GM18505 (cell line): Measurements from ENCODE around the gene SLC9A9.
"Not testable (repeated sequence)": the region's sequence is repeated elsewhere in the genome, so short reads cannot be mapped to it uniquely, and the experiment has no call there.

Experiments used
- ATAC-seq: cut with Tn5 transposase; IDR thresholded peaks from one replicate; pipeline ENCODE4 v1.9.1; 2021; ENCODE audit not compliant: unreplicated experiment
- POLR2A ChIP-seq: IDR thresholded peaks from 4 replicates; pipeline ENCODE4 v1.6.1; 2011; ENCODE audit warnings: borderline replicate concordance; ENCODE audit not compliant: insufficient read depth, insufficient read length; ENCODE audit errors: extremely low read depth

Gene SLC9A9

DNA sequence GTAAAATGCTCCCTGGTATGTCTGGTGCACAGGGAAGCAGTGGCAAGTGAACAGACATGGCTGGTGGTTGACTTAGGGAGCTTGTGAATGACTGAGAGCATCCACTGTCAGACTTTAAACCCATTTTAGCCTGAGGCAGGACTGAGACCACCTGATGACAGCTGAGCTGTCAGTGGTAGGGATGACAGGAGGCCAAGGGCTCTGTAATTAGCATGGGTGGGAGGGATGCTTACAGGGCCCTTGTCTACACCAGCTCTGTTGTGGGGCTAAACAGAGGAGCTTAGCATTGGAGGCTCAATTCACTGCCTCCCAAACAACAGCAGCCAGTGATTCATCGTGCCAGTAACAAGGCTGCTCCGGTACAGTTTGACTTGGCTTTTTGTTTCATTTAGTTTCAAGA, 559.3 kb downstream of the SLC9A9 start:
- ATAC-seq, result no peak
- TF ChIP-seq POLR2A, result no peak

DNA sequence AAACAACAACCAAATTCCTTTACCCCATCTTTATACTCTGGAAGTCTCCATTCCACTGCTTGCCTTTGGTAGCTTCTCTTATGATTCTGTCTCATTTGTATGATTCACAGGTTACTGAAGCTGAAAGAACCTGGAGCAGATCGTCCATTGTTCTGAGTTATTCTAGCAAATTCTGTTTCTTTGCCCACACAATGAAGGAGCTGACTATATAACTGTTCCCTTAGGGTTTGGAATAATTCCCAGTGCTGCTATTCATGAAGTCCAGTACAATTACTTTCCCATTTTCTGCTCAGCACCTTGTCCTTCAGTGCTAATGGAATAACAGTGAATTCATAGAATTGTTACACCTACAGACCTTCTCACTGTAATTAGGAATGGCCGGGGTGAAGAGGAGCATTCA, 560.9 kb downstream of the SLC9A9 start:
- TF ChIP-seq POLR2A, result no peak
- ATAC-seq, result no peak

DNA sequence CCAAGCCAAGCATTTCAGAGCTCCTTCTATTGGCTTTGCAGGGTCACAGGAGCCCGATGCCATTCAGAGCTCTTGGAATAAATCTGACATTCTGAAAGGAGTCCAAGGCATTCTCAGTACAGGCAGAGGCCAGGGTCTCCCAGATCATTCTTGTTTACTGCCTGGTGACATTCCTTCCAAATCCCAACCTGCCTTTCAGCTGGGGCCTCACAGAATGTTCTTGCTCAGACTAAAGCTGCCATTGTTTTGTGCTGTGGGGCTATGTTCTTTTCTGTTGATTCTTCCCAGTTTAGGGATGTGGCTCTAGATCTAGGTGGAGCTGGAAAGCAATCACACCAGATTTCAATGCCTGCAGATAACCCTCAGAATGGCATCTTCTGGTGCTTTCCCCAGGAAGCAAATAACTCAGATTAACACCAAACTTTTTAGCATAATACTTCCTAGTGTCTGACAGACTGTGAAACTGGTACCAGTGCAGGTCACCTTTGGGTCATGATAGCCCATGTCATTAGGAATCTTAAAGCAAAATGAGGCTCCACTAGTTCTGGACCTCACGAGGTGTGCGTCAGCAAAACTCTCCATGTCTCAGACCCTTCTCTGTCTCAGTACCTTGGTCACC, 561.8 kb downstream of the SLC9A9 start:
- TF ChIP-seq POLR2A, result no peak
- no peak for ATAC-seq

DNA sequence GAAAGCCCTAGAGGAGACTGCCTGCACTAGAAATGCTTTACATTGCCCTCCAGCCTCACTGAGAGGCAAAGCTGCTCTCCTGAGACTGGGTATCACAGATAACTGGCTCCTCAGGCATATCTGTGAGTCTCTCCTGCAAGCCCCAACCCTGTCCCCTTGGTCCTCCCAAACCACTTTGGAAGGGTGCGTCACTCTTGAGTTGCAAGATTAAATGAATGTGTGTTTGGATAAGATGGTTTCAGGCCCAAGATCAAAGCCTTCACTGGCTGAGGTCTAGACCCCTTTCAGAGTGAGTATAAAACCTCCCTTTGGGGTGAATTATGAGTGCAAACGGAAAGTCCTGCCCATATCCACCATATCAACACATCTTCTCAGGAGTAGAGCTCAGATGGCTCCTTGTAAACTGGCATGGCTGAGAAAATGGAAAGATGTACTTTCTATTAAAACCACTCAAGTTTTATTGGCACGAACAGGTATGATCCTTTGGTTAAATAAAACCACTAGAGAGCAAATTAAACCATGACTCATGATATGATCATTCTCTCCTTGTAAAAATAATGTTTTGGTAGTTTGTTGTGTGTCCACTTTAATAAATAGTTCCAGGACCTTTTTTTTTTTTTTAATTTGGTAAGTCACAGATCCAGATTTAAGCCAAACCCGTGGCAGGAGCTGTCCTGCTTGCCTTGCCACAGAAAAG, 564.7 kb downstream of the SLC9A9 start:
- TF ChIP-seq POLR2A, result no peak
- no peak for ATAC-seq

DNA sequence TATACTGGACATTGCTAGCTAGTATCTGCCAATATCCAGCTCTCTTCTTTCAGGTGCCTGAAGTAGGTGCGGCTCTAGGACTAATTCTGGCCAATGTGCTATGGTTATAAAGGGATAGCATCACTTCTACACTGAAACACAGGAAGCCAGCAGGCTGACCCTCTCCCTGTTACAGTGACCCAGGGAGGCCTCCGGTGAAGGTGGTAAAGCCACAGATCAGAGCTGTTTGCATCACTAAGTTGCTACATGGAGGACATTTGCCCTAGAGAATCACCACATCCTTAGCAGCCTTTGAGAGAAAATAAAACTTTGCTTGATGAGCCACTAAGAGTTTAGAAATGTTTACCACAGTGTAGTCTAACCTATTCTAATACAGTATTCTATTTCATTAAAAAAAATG, 567.3 kb downstream of the SLC9A9 start:
- ATAC-seq, result no peak
- TF ChIP-seq POLR2A, result no peak

DNA sequence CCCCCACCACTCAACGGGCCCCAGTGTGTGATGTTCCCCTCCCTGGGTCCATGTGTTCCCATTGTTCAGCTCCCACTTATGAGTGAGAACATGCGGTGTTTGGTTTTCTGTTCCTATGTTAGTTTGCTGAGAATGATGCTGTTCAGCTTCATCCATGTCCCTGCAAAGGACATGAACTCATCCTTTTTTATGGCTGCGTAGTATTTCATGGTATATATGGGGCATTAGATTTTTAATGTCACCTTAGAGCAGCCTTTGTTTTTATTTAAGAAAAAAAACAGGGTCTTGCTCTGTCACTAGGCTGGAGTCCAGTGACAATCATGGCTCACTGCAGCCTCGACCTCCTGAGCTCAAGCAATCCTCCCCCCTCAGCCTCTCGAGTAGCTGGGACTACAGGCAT, 568.7 kb downstream of the SLC9A9 start:
- not testable (repeated sequence) for ATAC-seq

DNA sequence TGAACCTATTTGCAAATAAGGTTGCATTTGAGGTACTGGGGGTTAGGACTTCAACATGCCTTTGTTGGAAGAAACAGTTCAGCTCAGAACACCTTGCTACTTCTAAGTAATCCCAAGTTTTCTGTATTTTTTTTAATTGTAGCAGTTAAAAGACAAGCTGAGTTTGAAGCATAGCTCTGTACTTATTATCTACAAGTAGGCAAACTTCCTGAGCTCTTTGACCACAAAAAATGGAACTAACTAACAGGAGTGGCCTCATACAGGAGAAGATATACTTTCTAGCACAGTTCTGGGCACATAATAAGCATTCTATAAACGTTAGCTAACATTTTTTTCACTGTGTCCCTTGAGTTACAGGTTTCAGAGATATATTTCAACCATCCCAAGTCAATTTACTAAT, 569.5 kb downstream of the SLC9A9 start:
- no peak for ATAC-seq
- TF ChIP-seq POLR2A, result no peak

DNA sequence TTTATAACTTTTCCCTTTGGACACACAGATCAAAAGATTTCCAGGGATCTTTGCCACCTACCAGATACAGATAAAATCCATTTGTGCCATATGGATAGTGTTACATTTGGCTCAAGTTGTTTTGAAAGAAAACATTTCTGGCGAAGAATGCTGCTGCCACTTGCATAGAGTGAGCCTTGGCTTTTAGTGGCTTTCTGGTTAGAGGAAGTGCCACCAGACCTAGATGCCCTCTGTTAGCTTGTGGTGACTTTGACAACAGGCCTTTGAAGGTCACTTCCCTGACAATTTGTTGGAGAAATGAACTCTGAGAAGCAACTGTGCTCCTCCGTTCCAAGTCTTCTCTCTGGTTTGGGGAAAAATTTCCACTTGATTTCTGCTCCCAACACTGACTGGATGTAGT, 570.7 kb downstream of the SLC9A9 start:
- ATAC-seq, result no peak

DNA sequence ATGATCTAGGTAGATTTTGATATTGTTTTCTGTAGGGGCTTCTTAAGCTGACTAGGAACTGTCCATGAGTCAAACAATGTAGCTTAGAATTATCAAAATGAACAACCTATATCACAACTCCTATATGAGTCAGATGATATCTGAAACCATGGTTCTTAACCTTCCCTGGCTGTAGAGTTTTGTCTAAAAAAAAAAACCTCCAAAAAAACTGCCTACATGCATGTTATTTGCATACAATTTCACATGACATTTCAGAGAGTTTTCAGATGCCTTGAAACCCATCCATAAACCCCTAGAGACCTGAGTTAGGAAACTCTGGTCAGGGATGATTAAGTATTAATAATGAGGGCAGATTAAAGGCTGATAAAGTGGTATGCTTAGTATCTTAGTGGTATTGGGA, 571.7 kb downstream of the SLC9A9 start:
- ATAC-seq, result peak; percentile 86
- no peak for TF ChIP-seq POLR2A

More for the DNA sequence above, 570.7 kb downstream of the SLC9A9 start:
- no peak for TF ChIP-seq POLR2A

DNA sequence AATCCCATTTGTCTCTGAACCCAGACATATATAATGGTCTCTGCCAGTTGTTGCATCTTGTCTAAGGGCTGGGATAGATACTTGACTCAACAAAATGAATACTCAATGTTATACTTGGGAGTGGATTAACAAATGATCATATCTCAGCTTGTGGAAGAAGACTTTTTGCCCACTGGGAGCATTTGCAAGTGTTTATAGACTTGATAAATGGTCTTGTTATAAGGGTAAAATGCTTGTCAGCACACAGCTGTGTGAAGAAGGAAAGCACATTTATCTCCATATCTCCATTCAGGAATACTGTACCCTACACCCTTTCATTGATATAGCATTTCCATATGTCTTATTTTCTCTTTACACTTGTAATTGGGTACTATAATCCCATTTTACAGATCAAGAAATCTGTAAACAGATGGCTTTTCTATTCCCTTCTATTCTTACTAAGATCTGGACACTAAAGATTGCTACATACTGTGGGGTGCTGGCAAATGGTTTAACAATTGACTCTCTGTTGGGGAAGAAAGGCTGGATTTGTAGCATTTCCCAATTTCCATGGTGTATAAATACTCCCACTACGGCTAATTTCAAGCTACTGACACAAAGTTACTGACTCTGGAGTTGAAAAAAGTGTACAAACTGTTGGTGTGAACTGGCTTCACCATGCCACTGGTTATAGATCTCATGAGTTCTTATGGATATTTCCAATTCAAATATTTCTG, 574.1 kb downstream of the SLC9A9 start:
- no peak for ATAC-seq
- TF ChIP-seq POLR2A, result no peak

DNA sequence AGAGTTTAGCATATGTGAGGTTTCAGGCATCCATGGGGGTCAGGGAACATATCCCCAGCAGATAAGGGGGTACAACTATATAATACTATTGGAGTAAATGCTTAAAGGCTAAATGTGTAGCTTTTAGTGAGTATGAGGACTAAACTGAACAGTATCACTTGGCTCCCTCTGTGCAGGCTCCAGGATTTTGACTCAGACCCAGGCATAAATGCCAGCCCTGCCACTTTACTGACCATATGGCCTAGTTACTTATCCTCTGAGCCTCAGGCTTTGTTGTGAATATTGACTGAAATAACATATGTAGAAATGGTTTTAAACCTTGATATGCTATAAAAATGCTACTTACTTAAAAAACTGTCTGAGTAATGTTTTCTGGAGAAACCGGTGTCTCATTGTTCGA, 577.1 kb downstream of the SLC9A9 start:
- TF ChIP-seq POLR2A, result no peak
- no peak for ATAC-seq

DNA sequence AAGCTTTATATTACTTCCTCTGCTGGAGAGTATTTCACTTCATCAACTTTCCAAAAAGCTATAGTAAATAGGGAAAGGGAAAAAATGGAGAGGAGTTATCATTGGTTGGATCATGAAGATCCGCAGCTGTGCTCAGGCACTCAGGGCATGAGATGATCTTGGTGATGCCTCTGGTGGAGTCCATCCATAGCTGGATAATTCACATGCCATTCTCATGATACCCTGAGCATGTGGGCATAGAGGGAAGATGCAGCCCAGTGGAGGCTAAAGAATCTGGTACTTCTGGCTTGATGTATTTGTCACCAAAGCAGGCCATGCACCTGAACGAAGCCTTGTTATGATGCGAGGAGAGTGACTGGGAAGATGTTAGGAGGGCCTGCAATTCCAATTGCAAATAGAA, 578.5 kb downstream of the SLC9A9 start:
- TF ChIP-seq POLR2A, result no peak
- no peak for ATAC-seq

DNA sequence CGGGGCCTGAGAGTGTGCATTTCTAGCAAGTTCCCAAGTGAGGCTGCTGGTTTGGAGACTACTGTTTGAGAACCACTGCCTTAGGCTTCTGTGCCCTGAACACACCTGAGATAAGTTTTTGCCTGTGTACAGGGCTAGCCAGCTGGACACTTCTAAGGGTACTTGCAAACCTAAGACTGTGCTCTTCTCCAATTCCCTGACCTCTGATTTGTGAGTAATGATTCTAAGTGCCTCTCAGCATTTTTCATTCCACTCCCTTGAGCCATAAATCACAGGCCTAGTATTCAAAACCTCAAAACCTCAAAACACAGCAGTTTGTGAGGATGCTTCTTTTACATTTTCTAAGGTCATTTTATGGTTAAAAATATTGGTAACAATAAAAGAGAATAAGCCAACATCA, 580.3 kb downstream of the SLC9A9 start:
- no peak for ATAC-seq
- no peak for TF ChIP-seq POLR2A

DNA sequence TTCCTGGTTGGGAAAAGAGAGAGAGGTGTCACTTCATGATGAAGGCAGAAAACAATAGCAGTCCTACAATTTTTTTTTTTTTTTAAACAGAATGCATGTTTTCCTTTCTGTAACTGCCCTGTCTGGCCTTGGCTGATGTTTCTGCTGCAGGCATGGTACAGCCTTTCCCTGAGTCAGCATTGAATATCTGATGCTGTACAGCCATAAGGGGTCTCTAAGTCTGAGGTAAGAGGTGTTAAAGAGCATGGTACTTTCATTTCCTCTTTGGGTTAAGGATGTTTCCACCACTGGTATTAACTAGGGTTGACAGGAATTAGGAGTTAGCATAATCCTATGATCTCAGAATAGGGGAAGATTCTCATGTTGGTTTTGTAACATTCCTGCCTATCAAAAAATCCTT, 581.3 kb downstream of the SLC9A9 start:
- ATAC-seq, result peak; percentile 83
- TF ChIP-seq POLR2A, result no peak

DNA sequence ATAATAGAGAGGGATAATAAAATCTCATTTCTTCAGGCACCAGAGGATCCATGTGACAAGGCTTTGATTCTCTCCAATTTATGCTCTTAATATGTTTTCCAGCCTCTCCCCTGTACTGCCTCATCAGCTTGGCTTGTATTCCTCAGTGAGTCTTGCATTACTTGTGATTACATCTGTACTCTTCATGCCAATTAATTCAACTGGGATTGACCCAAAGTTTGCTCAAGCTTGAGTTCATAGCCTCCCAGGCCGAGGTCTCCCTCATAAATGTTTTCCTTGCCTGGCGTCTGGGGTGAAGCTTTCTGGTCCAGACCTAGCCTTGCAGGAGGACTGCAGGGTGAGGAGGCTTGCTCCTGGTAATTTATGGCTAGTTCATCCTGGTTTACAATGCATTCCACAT, 581.8 kb downstream of the SLC9A9 start:
- ATAC-seq, result no peak
- TF ChIP-seq POLR2A, result no peak

DNA sequence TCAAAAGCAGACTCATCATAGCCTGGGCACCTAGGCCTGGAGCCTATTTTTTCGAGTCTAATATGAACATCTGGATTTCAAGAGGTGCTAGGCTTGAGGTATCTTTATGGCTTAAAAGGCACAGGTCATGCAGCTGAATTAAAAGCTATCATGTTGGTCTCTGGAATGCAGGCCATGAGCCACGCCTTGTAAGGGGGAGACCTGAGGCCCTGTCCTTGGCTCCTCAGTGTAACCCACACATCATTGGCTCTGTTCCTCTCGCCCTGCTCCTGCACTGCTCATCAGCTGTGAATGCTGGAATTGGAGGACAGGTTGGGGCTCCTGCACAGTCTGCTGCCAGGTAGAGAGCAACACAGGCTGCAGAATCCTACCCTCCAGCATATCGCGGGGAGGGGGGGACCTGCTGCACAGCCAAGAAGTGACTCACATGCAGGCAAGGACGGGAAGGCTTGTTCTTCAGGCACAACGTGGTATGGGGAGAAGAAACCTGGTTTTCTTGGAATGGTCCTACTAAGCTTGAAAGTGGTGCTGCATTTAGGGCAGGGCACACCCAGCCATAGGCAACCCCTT, 582.7 kb downstream of the SLC9A9 start:
- no peak for TF ChIP-seq POLR2A
- no peak for ATAC-seq
